GM21390 (cell line): ENCODE measurements around the gene C12orf50.
"Not testable (repeated sequence)": the region's sequence is repeated elsewhere in the genome, so short reads cannot be mapped to it uniquely, and the experiment has no call there.

ENCODE experiments used
- ATAC-seq: cut with Tn5 transposase; IDR thresholded peaks from one replicate; pipeline ENCODE4 v1.9.1; 2021; ENCODE audit not compliant: unreplicated experiment

The C12orf50 gene

DNA sequence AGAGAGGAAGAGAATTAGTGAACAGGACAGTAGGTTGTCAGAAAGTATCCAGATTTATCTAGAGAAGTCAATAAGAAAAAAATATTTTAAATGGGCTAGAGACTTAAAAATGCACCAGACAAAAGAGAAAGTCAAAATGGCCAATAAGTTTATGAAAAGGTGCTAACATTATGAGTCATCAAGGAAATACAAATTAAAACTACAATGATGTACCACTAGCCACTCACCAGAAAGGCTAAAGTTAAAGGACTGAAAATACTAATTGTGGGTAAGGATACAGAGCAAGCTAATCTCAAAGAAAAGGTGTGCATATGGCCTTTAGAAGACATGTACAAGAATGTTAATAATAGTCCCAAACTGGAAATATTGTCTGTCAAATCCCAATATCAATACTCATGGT, 37.7 kb downstream of the C12orf50 start:
- no peak for ATAC-seq

DNA sequence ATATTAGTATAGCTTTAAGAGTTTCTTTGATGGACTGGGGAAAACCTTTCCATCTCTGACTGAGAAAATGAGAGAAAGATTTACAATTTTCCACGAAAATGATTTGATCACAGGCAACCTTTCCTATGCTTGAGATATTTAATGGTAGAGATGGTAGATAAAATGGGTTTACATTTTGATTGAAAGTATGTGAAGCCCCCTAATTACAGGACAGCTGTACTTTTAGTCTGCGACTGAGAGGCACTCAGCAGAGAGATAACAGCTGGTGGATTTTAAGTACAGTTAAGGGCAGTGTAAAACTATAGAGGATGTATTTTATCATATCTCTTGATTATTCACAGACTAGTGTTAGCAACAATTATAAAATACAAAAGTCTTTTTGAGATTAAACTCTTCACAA, 40.7 kb downstream of the C12orf50 start:
- ATAC-seq = no peak

DNA sequence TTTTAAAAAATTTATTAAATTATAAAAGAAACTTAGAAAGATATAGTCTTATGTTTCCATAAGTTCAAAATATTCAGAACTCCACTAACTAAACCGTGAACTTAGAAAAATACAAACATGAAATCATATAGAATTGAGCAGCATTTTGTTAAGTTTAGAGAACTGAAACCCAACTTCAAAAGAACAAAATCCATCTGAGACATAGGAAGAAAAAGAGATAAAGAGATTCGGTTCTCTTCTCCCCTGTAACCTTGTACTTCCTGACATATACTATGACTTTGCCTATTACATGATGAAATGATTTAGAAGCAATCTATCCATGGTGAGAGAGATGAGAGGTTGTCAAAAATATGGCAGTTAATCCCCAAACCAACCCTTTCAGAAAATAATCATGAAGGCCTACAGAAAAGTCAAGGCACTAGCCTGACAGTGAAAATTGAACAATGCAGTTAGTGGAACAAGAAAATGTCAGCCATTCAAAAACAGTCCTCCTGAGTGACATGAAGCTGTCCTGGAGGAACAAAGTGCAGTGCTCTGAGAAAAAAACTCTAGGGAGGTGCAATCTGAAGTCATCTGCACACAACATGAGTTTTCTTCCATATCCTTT, 44.0 kb downstream of the C12orf50 start:
- no peak for ATAC-seq

DNA sequence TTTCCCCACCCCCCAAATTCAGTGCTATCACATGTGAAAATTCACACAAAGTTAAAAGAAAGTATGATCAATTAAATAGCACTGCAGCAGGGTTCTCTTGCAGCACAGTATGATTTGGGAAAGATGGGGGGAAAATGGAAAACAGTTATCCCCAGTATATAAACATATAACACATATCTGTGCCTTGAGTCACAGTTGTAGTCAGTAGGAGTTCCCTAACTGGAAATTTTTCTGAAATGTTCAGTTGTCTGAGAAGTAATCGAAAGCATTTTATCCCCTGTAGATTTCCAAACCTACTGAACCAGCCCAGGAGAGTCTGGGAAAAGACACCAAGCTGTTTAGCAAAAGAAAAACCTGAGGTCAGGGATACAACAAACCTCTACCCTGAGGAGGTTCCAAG, 47.0 kb downstream of the C12orf50 start:
- no peak for ATAC-seq

DNA sequence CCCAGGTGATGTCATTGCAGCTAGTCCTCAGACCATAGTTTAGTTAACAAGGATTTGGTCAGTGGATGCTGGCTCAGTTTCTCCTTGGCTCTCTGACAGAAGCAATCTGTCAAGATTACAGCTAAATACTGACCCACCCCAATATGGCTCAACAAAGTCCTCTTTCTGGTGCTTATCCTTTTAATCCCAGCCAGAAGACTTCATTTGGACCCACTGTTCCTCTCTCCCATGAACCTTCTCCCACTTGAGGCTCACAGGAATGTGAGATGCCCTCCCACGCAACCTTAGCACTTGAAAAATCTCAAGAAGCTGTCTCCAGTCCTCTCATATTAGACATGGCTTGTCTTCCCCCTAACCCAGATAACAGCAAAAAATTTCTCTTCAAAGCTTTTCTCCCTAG, 47.7 kb downstream of the C12orf50 start:
- ATAC-seq = no peak

DNA sequence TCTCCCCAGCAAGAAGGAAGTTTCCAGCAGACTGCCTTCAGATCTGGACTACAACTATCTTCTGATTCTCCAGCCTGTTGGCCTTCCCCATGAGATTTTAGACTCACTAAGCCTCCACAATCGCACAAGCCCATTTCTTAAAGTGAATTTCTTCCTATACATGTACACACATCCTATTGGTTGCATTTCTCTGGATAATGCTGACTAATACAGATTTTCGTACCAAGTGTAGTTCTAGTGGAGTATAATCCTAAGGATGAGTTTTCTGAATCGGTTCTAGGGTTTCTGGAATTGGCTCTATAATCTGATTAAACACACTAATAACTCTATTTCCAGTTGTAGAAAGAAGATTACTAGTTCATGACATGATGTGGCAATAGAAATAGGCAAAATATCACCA, 53.3 kb downstream of the C12orf50 start:
- no peak for ATAC-seq

DNA sequence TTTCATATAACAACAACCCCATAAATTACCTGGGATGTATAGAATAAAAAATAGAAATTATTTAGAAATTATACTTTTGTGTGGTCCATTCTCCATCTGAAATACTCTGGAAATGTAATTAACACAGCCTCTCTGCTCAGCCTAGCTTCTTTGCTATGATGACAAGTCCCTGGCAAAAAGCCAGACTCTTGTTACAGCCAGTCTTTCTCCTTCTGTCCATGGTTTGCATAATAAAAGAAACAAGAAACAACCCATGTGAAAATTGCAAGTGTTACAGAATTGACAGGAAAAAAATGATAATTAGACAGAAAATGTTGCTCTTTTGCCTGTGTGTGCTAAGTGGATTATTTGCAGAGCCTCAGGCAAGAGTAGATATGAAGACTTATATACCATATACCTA, 61.3 kb downstream of the C12orf50 start:
- ATAC-seq = no peak

DNA sequence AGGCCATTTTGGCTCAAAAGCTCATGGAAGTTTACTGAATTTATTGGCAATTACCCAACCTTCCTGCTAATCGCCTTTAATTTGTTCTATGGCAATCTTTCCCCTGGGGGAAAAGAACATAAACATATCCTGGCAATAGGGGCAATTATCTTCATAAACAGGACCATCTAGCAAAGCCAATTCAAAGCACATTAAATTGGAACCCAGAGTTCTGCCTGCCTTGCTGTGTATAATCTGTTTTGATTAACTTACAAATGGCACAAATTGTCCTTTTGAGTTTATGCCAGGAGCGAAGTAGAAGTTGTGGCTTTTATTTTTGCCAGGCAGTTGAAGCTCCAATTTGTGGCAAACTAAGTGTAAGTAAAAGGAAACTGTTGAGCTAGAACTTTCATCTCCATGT, 68.6 kb downstream of the C12orf50 start:
- no peak for ATAC-seq

DNA sequence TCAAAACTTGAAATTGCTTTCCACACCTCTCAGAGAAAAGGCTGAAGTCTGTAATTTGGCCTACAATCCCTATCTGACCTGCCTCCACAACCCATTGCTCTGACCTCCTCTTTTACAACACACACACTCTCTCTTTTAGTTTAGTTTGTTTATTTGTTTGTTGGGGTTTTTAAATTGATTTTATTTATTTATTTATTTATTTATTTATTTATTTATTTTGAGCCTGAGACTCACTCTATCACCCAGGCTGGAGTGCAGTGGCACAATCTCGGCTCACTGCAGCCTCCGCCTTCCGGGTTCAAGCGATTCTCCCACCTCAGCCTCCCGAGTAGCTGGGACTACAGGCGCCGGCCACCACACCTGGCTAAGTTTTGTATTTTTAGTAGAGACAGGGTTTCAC, 75.2 kb downstream of the C12orf50 start:
- not testable (repeated sequence) for ATAC-seq

DNA sequence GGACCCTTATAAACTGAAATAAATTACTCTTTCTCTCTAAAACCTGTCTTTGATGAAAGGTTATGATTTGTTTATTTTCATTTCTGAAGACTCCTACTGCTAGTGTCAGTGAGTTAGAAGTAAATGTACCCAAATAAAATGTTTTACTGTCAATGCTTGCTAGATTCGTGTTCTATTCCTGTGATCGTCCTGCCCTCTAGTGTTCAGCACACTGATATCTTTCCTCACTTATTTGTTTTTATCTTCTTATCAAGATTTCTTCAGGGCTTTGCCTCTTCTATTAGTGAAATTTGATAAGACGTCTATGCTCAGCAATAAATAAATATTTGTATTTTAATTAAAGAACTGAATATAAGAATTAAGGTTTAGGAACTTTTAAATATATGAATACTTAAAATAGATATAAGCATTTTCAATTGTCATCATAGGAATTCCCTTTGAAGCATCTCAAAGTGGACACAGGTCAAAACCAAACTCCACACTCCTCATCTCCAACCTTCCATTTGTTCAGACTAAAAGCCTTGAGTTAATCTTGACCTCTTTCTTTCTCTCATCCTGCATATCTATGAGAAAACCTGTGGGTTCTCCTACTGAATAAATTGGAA, 75.8 kb downstream of the C12orf50 start:
- peak; percentile 53 for ATAC-seq

DNA sequence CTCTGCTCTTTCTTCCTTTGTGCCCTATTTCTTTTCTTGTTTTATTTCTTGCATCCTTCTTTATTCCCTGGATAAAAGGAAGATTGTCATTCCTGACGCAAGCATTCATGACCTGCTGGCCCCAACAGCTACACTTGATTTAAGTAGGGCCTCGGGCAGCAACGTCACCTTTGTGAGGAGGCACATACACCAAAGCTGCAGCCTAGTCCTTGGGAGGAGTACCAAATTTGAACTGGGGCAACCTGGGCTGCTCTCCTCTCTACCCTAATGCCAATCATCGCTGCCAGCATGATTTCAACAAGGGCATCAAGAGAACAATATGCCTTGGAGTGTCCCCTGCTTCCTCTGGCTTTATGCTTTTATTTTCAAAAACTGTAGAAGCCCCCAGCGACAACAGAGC, 76.4 kb downstream of the C12orf50 start:
- no peak for ATAC-seq

DNA sequence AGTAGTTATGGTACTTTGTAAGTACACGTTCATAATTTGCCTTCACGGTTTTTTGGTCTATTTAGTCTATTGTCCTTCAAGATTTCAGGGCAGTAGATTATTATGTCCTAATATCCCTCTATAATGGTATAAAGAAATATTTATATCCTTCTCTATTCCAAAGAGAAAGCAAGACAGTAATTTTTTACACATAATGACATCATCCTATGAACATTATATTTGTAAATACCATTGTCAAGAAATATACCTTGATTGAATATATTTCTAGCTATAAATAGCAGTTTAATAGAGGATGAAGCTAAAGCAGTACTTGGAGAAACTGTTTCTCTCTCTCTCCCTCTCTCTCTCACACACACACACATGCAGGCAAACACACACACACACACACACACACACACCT, 77.0 kb downstream of the C12orf50 start:
- ATAC-seq = no peak

DNA sequence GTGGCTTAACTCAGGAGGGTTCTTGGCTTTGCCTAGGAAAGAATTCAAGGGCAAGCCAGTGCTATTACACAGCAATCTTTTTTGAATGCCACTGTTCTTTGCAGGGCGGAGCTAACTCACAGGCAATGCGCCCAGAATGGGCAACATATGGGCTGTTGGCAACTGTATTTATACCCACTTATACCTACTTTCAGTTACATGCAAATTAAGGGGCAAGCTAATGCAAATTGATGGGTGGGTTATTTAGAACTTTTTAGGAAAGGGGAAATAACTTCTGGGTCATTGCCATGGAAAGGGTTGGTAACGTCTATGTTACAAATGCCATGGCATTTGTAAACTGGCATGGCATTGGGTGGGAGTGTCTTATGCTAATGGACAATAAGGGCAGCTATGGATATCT, 85.4 kb downstream of the C12orf50 start:
- no peak for ATAC-seq

DNA sequence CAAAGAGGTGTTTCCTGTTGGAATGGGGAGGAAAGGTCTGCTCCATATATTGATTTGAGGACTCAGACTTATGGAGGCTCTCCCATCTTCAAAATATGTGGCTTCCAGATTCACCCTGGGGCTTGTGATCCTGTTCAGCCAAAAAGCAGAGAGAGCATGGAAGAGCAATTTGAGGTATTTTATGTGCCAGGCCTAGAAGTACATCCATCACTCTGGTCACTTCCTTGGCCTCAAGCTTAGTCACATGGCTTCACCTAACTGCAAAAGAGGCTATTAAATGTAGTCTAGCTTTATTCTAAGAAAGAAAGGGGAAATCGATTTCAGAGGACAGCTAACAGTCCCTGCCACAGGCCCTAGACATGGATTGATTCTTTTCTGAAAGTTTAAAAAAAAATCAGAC, 86.2 kb downstream of the C12orf50 start:
- ATAC-seq = no peak

DNA sequence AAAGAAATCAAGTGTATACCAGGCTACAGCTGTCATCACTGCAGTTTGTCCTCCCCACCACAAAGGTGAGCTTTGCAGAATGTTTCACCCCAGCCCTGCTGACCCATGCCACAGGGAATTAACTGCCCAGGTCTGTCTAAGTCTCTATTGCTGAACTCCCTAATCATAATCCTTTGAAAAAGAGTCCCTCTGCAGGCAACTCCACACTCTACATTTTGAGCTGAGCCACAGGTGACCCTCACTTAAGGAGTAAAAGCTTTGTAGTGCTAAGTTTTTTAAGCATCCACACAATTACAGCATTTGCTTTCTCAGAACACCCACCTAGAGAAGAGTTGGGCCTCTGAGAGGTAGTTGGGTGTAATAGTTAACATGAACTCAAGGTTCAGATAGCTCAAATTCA, 90.0 kb downstream of the C12orf50 start:
- no peak for ATAC-seq

DNA sequence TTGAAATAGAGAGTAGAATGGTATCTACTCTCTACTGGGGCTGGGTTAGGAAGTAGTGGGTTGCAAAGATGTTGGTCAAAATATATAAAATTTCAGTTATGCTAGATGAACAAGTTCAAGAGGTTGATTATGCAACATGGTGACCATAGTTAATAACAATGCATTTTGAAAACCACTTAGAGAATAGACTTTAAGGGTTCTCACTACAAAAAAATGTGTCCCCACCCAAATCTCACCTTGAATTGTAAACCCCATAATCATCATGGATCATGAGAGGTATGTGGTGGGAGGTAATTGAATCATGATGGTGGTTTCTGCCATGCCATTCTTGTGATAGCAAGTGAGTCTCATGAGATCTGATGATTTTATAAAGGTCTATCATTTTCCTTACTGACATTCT, 94.0 kb downstream of the C12orf50 start:
- no peak for ATAC-seq

DNA sequence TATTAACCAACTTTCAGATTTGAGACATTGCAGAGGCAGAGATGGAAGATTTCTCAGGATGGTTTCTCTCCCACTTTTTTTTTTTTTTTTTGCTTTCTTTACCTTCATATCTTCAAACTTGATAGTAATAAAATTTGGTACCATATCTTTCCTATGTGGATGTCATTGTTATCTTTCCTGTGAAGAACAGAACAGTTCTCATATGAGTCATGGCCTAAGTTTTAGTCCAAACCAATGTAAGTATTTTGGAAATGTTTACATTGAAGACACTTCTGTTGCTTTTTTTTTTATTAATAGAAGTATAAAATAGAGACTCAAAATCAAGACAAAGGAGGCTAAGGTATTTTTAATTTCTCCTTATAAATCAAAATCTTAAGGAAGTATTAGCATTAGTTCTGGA, 95.2 kb downstream of the C12orf50 start:
- ATAC-seq = no peak

DNA sequence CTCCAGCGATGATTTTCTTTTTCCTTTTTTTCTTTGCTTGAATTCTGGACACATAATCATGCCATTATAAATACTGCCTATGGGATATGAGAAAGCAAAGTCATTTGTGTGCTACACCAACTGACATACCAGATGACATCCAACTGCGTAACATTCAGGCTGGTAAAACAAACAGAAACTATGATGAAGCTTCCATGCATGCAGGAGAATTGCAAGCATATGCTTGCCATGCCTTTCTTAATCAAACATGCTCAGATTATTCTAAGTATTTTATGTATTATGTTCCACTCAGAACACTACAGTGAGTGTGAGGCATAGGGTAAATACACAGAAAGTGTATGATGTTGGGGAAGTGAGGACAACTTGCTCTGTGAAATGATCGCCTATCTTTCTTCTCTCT, 97.4 kb downstream of the C12orf50 start:
- no peak for ATAC-seq

DNA sequence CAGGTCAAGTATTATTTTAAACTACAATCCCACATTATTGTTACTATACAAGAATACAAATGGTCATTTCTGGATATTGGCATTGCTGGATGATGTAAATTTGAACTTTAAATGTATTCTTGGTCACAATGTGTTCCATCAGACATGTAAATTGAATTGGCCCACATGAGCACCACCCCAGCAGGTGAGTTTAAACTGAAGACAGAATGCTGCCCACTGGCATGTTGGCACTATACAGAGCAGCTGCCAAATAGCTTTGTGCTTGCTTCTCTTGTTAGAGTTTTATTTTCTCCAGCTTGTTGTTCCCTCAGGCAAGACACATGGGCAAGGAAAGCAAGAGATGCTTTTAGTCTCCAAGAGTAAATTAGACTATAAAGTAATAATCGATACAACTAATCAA, 98.6 kb downstream of the C12orf50 start:
- no peak for ATAC-seq
